Activated B cell treated with CpG ODN at 0.5 μM for 24 hours (primary cell): Measurements from ENCODE around the gene BEX3. TPM values are rescaled to one million over a fixed set of nuclear protein-coding genes. Genes with fewer than 3 reads are reported as not detected.

Experiments
- ATAC-seq: fragments of 200-7000 bp; cut with Tn5 transposase; one replicate; pipeline ENCODE4 v1.10.0; 2021; ENCODE audit warnings: low read depth, mild to moderate bottlenecking, moderate library complexity
- CTCF ChIA-PET: fragments of 350-600 bp; sonication (Branson Sonifier 250); formaldehyde crosslinking; loops from one replicate; lab custom pipeline; 2021; ENCODE audit warnings: antibody characterized with exemption; lab: Charles Lee
- POLR2A ChIA-PET: fragments of 350-600 bp; sonication (Branson Sonifier 250); formaldehyde crosslinking; loops from one replicate; lab custom pipeline; 2021; ENCODE audit warnings: antibody characterized with exemption; lab: Charles Lee
- DNase-seq: peaks from one replicate; pipeline ENCODE4 v3.0.0; 2022
- H3K27ac Mint-ChIP-seq: one replicate; pipeline ENCODE4 v1.8.0; 2020; ENCODE audit warnings: mixed read lengths
- H3K27me3 Mint-ChIP-seq: one replicate; pipeline ENCODE4 v1.8.0; 2021; ENCODE audit warnings: mixed read lengths
- H3K36me3 Mint-ChIP-seq: one replicate; pipeline ENCODE4 v1.8.0; 2021; ENCODE audit warnings: low read depth, mixed read lengths
- H3K4me1 Mint-ChIP-seq: one replicate; pipeline ENCODE4 v1.8.0; 2021; ENCODE audit warnings: mixed read lengths
- H3K4me3 Mint-ChIP-seq: one replicate; pipeline ENCODE4 v1.8.0; 2020; ENCODE audit warnings: mild to moderate bottlenecking, mixed read lengths
- H3K9me3 Mint-ChIP-seq: one replicate; pipeline ENCODE4 v1.8.0; 2020; ENCODE audit warnings: mixed read lengths
- intact Hi-C: fragments of 100-400 bp; cut with micrococcal nuclease; formaldehyde crosslinking; loops from one replicate; pipeline ENCODE4 v1.15.1; 2024
- total RNA-seq: library from RNA; stranded (reverse); gene quantifications from 2 replicates; pipeline ENCODE4 v1.2.3, GENCODE V29; 2022
- TF ChIP-seq, protein P1 (sequence below): fragments of 200-600 bp; IDR thresholded peaks from one replicate; pipeline ENCODE4 v1.8.0; 2022; ENCODE audit warnings: antibody characterized with exemption, mild to moderate bottlenecking

Gene BEX3
- total RNA-seq, 1 donor from 2014 or later, result 0.42 TPM

- H3K9me3 Mint-ChIP-seq, result no peaks in the 10 kb centered on the region
- no peak for ATAC-seq
- H3K4me3 Mint-ChIP-seq, result no peak overlapping the region
- no peaks in the 10 kb centered on the region for H3K4me1 Mint-ChIP-seq
- no peaks in the 10 kb centered on the region for H3K36me3 Mint-ChIP-seq
- no peak overlapping the region for H3K27ac Mint-ChIP-seq
- CTCF ChIA-PET, result no interaction called here
- DNase-seq, result no peak
- TF ChIP-seq, protein P1, sequence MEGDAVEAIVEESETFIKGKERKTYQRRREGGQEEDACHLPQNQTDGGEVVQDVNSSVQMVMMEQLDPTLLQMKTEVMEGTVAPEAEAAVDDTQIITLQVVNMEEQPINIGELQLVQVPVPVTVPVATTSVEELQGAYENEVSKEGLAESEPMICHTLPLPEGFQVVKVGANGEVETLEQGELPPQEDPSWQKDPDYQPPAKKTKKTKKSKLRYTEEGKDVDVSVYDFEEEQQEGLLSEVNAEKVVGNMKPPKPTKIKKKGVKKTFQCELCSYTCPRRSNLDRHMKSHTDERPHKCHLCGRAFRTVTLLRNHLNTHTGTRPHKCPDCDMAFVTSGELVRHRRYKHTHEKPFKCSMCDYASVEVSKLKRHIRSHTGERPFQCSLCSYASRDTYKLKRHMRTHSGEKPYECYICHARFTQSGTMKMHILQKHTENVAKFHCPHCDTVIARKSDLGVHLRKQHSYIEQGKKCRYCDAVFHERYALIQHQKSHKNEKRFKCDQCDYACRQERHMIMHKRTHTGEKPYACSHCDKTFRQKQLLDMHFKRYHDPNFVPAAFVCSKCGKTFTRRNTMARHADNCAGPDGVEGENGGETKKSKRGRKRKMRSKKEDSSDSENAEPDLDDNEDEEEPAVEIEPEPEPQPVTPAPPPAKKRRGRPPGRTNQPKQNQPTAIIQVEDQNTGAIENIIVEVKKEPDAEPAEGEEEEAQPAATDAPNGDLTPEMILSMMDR, result no peak
- H3K27me3 Mint-ChIP-seq, result no peaks in the 10 kb centered on the region
- intact Hi-C loops, result no loop called here
- POLR2A ChIA-PET, result no interaction called here
These were observed 19.8 kb downstream of the BEX3 start for GRCh38 chrX:103396186-103396585.

DNA sequence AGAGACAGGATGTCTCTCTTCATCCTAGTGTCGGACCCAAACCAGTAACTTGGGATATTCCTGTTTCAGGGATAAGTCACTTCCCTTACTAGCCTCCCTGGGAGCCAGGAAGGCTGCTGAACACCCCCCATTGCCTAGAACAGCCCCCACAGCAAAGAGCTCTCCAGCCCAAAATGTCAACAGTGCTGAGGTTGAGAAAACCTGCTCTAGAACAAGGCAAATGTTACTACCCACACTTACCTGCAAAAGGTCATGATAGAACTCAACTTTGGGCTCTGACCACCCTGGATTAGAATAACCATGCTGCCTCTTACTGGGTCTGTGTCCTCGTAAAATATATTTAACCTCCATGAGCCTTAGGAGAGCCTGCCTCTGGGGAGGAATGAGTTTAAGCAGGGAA is 20.3 kb downstream of the BEX3 start:
- Mint-ChIP-seq H3K36me3 (no peaks in the 10 kb centered on the region), H3K9me3 (no peaks in the 10 kb centered on the region), H3K27me3 (no peaks in the 10 kb centered on the region), H3K4me3 (no peak overlapping the region), H3K27ac (no peak overlapping the region), H3K4me1 (no peaks in the 10 kb centered on the region)
- ATAC-seq (no peak), DNase-seq (no peak)
- POLR2A ChIA-PET, result no interaction called here
- intact Hi-C loops, result no loop called here
- CTCF ChIA-PET, result no interaction called here
- TF ChIP-seq, protein P1, result no peak

DNA sequence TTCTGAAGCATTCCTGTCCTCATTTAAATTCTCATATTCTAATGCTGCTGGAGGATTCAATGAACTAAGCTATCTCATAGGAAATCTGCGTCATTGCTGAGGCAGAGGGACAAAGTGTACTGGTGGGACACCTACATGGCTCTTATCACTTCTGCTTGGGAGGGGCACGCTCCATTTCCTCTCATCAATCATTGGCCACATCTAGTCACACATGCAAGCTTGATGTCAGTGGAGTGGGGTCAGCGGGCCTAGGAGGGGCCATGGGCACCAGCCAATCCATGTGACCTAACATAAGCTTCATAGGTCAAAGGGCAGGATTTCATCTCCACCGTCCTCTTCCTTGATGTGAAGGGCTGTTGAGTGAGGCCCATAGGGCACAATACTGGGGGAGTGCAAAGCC is 21.4 kb downstream of the BEX3 start:
- intact Hi-C loops, result no loop called here
- Mint-ChIP-seq H3K27ac (no peak overlapping the region), H3K36me3 (no peaks in the 10 kb centered on the region), H3K4me3 (no peak overlapping the region), H3K4me1 (no peaks in the 10 kb centered on the region), H3K9me3 (no peaks in the 10 kb centered on the region), H3K27me3 (no peaks in the 10 kb centered on the region)
- CTCF ChIA-PET, result no interaction called here
- no peak for ATAC-seq
- POLR2A ChIA-PET, result no interaction called here
- DNase-seq, result no peak
- TF ChIP-seq, protein P1, result no peak

DNA sequence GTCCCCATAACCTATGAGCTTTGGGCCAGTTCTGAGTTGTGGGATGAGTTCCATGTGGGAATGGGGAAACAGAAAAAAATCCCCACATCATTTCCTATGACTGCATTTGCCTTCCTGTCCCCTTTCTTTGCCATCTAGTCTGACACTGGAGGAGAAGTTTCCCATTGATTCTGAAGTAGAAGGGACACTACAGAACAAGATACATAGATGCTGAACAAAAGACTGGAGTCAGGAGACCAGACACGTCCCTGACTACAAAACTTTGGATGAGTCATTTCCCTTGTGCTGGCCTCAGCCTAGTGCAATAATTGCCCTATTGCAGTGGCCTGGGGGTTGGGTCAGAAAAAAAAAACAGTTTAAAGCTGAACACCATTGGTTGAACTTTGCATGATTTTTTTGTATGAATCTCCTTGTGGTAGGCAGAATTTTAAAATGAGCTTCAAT is 22.1 kb downstream of the BEX3 start:
- Mint-ChIP-seq H3K4me3 (no peak overlapping the region), H3K9me3 (no peaks in the 10 kb centered on the region), H3K27me3 (no peaks in the 10 kb centered on the region), H3K4me1 (no peaks in the 10 kb centered on the region), H3K36me3 (no peaks in the 10 kb centered on the region), H3K27ac (no peak overlapping the region)
- DNase-seq (no peak), ATAC-seq (no peak)
- ChIA-PET CTCF (no interaction called here), POLR2A (no interaction called here)
- intact Hi-C loops, result no loop called here
- TF ChIP-seq, protein P1, result no peak

- DNase-seq, result no peak
These were observed 23.4 kb downstream of the BEX3 start for GRCh38 chrX:103399744-103400143.

More at GRCh38 chrX:103399744-103400143, 23.4 kb downstream of the BEX3 start:
- H3K27ac Mint-ChIP-seq, result no peak overlapping the region
- no peaks in the 10 kb centered on the region for H3K27me3 Mint-ChIP-seq
- ATAC-seq, result no peak
- intact Hi-C loops, result no loop called here
- H3K4me3 Mint-ChIP-seq, result no peak overlapping the region
- H3K4me1 Mint-ChIP-seq, result peaks cover 7% of the 10 kb centered on the region
- CTCF ChIA-PET, result no interaction called here
- POLR2A ChIA-PET, result no interaction called here
- no peaks in the 10 kb centered on the region for H3K36me3 Mint-ChIP-seq
- H3K9me3 Mint-ChIP-seq, result no peaks in the 10 kb centered on the region
- TF ChIP-seq, protein P1, result no peak
